ENCODE results near the gene NPIPA2.
"Not testable (repeated sequence)": the region's sequence is repeated elsewhere in the genome, so short reads cannot be mapped to it uniquely, and the experiment has no call there.

NPIPA2 gene

GRCh38 chr16:14775624-14776023 lies 33.3 kb downstream of the NPIPA2 start:
- H3K4me1 ChIP-seq (ENCODE audit: control insufficient read depth, insufficient read depth, low read length, poor library complexity, severe bottlenecking); H3K27ac ChIP-seq (ENCODE audit: insufficient read depth, low read length, poor library complexity, severe bottlenecking); DNase-seq; H3K27me3 ChIP-seq (replicated peaks; ENCODE audit: control insufficient read depth, insufficient read depth, low read length, poor library complexity, severe bottlenecking); H3K36me3 ChIP-seq (ENCODE audit: control insufficient read depth, insufficient read depth, low read length); H3K9me3 ChIP-seq (ENCODE audit: control insufficient read depth, low read length); H3K4me3 ChIP-seq (ENCODE audit: insufficient read depth, low read depth, low read length, poor library complexity, severe bottlenecking): not testable (repeated sequence)

DNA sequence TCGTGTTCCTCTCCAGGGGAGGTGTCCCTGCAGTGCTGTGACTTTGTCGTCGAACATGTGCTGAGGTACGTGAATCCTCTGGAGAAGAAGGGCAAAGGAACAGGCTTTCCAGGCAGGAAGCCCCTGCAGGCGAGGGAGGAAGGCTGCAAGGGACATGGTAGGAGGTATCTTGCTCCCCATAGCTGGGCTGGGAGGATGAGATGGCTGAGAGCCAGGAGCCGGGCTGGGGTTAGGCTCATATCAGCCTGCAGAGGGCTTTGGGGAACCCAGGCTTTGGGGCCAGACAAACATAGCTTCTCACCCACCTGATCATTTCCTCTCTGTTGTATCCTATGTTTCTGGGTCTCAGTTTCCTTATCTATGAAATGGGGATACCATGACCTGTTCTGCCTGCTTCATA lies 34.4 kb downstream of the NPIPA2 start:
- not testable (repeated sequence) for H3K27me3 ChIP-seq (replicated peaks; ENCODE audit: control insufficient read depth, insufficient read depth, low read length, poor library complexity, severe bottlenecking); H3K9me3 ChIP-seq (ENCODE audit: control insufficient read depth, low read length); H3K4me1 ChIP-seq (ENCODE audit: control insufficient read depth, insufficient read depth, low read length, poor library complexity, severe bottlenecking); H3K27ac ChIP-seq (ENCODE audit: insufficient read depth, low read length, poor library complexity, severe bottlenecking); H3K4me3 ChIP-seq (ENCODE audit: insufficient read depth, low read depth, low read length, poor library complexity, severe bottlenecking); DNase-seq; H3K36me3 ChIP-seq (ENCODE audit: control insufficient read depth, insufficient read depth, low read length)

DNA sequence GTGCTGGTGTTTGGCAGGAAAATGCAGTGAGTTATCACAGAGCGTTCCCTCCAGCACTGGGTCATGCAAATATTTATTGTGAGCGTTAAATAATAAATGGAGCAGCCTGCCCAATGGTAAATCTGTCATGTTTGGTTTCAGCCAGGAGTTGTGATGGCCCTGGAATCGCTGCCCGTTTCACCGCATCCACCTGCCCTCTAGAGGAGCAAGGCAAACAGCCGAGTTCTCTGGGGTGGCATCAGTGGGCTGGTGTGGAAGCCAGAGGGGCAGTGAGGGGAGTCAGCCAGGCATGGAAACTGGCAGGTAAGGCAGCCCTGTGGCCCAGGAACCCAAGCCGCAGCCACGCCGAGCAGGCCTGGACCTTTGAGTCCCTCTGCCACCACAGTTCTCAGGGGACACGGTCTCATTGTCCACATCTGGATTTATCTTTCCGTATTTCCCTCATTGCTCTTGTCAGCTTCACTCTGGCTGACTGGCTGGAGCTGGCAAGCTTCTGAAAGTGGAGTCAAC lies 37.1 kb downstream of the NPIPA2 start:
- not testable (repeated sequence) for H3K9me3 ChIP-seq (ENCODE audit: control insufficient read depth, low read length); H3K27ac ChIP-seq (ENCODE audit: insufficient read depth, low read length, poor library complexity, severe bottlenecking); H3K36me3 ChIP-seq (ENCODE audit: control insufficient read depth, insufficient read depth, low read length); H3K4me1 ChIP-seq (ENCODE audit: control insufficient read depth, insufficient read depth, low read length, poor library complexity, severe bottlenecking); DNase-seq; H3K27me3 ChIP-seq (replicated peaks; ENCODE audit: control insufficient read depth, insufficient read depth, low read length, poor library complexity, severe bottlenecking); H3K4me3 ChIP-seq (ENCODE audit: insufficient read depth, low read depth, low read length, poor library complexity, severe bottlenecking)

DNA sequence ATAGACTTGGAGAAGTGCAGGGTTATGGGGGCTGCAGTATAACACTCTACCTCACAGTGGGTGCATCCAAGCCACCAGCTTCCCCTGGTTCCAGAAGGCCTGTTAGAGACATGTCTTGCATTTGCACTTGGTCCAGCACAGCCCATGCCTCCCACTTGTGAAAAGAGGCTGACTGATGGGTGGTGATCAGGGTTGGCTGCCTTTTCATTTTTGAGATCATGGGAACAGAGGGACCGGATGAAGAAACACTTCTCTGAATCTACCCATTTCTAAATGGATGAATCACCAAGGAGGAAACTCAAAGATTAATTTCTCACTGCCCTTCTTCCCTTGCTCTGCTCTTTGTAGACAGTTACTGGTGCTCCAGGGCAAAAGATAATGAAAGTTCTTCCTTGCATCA lies 43.8 kb downstream of the NPIPA2 start:
- H3K36me3 ChIP-seq (ENCODE audit: control insufficient read depth, insufficient read depth, low read length); H3K27ac ChIP-seq (ENCODE audit: insufficient read depth, low read length, poor library complexity, severe bottlenecking); H3K9me3 ChIP-seq (ENCODE audit: control insufficient read depth, low read length); H3K27me3 ChIP-seq (replicated peaks; ENCODE audit: control insufficient read depth, insufficient read depth, low read length, poor library complexity, severe bottlenecking); H3K4me3 ChIP-seq (ENCODE audit: insufficient read depth, low read depth, low read length, poor library complexity, severe bottlenecking); DNase-seq; H3K4me1 ChIP-seq (ENCODE audit: control insufficient read depth, insufficient read depth, low read length, poor library complexity, severe bottlenecking): not testable (repeated sequence)

- DNase-seq; H3K4me1 ChIP-seq (ENCODE audit: control insufficient read depth, insufficient read depth, low read length, poor library complexity, severe bottlenecking); H3K36me3 ChIP-seq (ENCODE audit: control insufficient read depth, insufficient read depth, low read length); H3K27ac ChIP-seq (ENCODE audit: insufficient read depth, low read length, poor library complexity, severe bottlenecking); H3K27me3 ChIP-seq (replicated peaks; ENCODE audit: control insufficient read depth, insufficient read depth, low read length, poor library complexity, severe bottlenecking); H3K9me3 ChIP-seq (ENCODE audit: control insufficient read depth, low read length); H3K4me3 ChIP-seq (ENCODE audit: insufficient read depth, low read depth, low read length, poor library complexity, severe bottlenecking): not testable (repeated sequence)
These were observed 47.2 kb downstream of the NPIPA2 start for GRCh38 chr16:14789577-14789976.

GRCh38 chr16:14790320-14790956 lies 48.1 kb downstream of the NPIPA2 start:
- H3K36me3 ChIP-seq (ENCODE audit: control insufficient read depth, insufficient read depth, low read length); H3K9me3 ChIP-seq (ENCODE audit: control insufficient read depth, low read length); H3K4me3 ChIP-seq (ENCODE audit: insufficient read depth, low read depth, low read length, poor library complexity, severe bottlenecking); H3K4me1 ChIP-seq (ENCODE audit: control insufficient read depth, insufficient read depth, low read length, poor library complexity, severe bottlenecking); H3K27ac ChIP-seq (ENCODE audit: insufficient read depth, low read length, poor library complexity, severe bottlenecking); DNase-seq; H3K27me3 ChIP-seq (replicated peaks; ENCODE audit: control insufficient read depth, insufficient read depth, low read length, poor library complexity, severe bottlenecking): not testable (repeated sequence)

- H3K27ac ChIP-seq (ENCODE audit: insufficient read depth, low read length, poor library complexity, severe bottlenecking); H3K4me1 ChIP-seq (ENCODE audit: control insufficient read depth, insufficient read depth, low read length, poor library complexity, severe bottlenecking); DNase-seq; H3K27me3 ChIP-seq (replicated peaks; ENCODE audit: control insufficient read depth, insufficient read depth, low read length, poor library complexity, severe bottlenecking); H3K9me3 ChIP-seq (ENCODE audit: control insufficient read depth, low read length); H3K36me3 ChIP-seq (ENCODE audit: control insufficient read depth, insufficient read depth, low read length); H3K4me3 ChIP-seq (ENCODE audit: insufficient read depth, low read depth, low read length, poor library complexity, severe bottlenecking): not testable (repeated sequence)
These were observed 50.6 kb downstream of the NPIPA2 start for GRCh38 chr16:14792914-14793313.

GRCh38 chr16:14797558-14797957 lies 55.2 kb downstream of the NPIPA2 start:
- H3K27ac ChIP-seq (ENCODE audit: insufficient read depth, low read length, poor library complexity, severe bottlenecking); H3K36me3 ChIP-seq (ENCODE audit: control insufficient read depth, insufficient read depth, low read length); H3K4me3 ChIP-seq (ENCODE audit: insufficient read depth, low read depth, low read length, poor library complexity, severe bottlenecking); H3K9me3 ChIP-seq (ENCODE audit: control insufficient read depth, low read length); DNase-seq; H3K27me3 ChIP-seq (replicated peaks; ENCODE audit: control insufficient read depth, insufficient read depth, low read length, poor library complexity, severe bottlenecking); H3K4me1 ChIP-seq (ENCODE audit: control insufficient read depth, insufficient read depth, low read length, poor library complexity, severe bottlenecking): not testable (repeated sequence)

DNA sequence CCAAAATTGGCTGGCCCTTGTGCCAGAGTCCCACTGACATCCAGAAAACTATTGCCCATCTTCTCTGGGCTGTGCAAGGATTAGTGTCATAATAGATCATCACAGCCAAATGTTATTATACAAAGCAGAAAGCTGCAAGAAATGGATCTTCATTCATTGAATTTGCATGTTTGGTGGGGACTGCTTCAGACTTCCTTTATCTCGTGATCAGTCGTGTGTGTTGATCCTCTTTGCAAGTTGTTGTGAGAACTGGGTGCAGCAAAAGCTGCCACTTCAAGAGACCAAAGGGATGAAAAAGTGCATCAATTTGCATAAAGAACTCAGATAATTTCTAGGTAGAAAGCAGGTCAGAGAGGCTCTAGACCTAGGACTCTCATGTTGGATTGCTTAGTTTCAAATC lies 61.2 kb downstream of the NPIPA2 start:
- not testable (repeated sequence) for H3K4me3 ChIP-seq (ENCODE audit: insufficient read depth, low read depth, low read length, poor library complexity, severe bottlenecking); H3K4me1 ChIP-seq (ENCODE audit: control insufficient read depth, insufficient read depth, low read length, poor library complexity, severe bottlenecking); H3K9me3 ChIP-seq (ENCODE audit: control insufficient read depth, low read length); DNase-seq; H3K36me3 ChIP-seq (ENCODE audit: control insufficient read depth, insufficient read depth, low read length); H3K27ac ChIP-seq (ENCODE audit: insufficient read depth, low read length, poor library complexity, severe bottlenecking); H3K27me3 ChIP-seq (replicated peaks; ENCODE audit: control insufficient read depth, insufficient read depth, low read length, poor library complexity, severe bottlenecking)

- not testable (repeated sequence) for H3K9me3 ChIP-seq (ENCODE audit: control insufficient read depth, low read length)
These were observed 64.9 kb downstream of the NPIPA2 start for GRCh38 chr16:14807184-14807678.

More at GRCh38 chr16:14807184-14807678, 64.9 kb downstream of the NPIPA2 start:
- H3K27ac ChIP-seq (ENCODE audit: insufficient read depth, low read length, poor library complexity, severe bottlenecking); H3K4me1 ChIP-seq (ENCODE audit: control insufficient read depth, insufficient read depth, low read length, poor library complexity, severe bottlenecking); DNase-seq; H3K27me3 ChIP-seq (replicated peaks; ENCODE audit: control insufficient read depth, insufficient read depth, low read length, poor library complexity, severe bottlenecking); H3K36me3 ChIP-seq (ENCODE audit: control insufficient read depth, insufficient read depth, low read length); H3K4me3 ChIP-seq (ENCODE audit: insufficient read depth, low read depth, low read length, poor library complexity, severe bottlenecking): not testable (repeated sequence)

All from effector memory CD4-positive, alpha-beta T cell (primary cell).